Stimulated activated CD8-positive, alpha-beta memory T cell treated with anti-CD3 and anti-CD28 coated beads, Interleukin-4, amount 100 ng/mL, for 24 hours (primary cell): ENCODE results near the gene SUMO4.

Experiments used
- DNase-seq: peaks from one replicate; pipeline ENCODE4 v3.0.0-alpha.2; 2020; ENCODE audit warnings: low read depth

The SUMO4 gene

DNA sequence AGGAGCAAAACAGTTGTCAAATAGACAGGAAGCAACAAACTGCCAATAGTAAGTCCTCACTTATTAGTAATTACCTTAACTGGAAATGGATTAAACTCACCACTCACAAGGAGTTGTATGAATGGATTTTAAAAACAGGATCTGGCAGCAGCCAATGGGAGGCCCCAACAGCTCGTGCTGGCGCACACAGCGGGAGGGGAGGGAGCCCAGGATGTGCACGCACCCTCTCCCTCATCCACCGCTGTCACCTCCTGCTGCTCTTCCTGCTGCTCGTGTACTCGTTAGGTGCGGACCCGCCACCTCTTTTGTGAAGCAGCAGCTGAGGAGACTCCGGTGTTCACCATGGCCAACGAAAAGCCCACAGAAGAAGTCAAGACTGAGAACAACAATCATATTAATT is at the start of gene SUMO4:
TSS of gene SUMO4 (plus strand) at position 213 of the 400 bp plus-strand sequence. CDS start at position 343, 130 bp downstream.
- no peak for DNase-seq

DNA sequence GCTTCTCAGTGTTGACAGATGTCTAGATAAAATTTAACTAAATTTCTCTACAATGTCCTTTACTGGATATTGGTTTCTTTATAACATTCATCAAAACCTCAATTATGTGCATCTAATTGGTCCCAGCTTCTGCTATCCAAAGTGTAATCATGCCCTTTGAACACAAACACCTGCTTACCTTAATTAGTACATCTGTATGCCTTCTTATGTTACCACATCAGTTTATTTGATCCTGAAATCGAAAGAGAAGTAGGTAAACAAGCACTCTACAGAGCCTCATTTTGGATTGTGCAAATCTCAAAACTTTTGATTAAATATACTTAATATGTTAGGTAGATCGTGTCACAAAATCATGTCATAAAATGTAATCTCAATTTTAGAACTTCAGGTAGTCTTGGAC is 46.1 kb upstream of the SUMO4 start:
- no peak for DNase-seq

DNA sequence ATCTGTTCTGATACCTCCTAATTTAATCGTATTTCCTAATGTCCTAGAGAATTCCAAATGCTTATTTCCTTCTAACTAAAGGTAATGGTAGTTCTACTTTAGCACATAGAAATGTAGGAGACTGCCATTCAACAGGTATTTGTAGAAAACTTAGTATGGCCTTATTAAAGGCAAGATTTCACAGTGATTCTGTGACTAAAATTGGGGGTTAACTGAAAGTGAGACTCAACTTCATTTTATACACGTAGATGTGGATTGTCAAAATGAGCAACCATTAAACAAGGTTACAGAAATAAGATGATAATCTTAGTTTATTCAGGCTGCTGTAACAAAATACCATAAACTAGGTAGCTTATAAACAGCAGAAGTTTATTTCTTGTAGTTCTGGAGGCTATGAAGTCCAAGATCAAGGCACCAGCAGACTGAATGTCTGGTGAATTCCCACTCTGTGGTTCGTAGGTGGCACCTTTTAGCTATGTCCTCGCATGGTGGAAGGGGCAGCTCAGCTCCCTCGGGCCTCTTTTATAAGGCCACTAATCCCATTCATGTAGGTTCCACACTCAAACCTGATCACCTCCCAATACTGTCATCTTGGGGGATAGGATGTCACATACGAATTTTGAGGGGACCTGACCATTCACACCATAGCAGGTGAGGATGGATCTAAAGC is 43.8 kb upstream of the SUMO4 start:
- DNase-seq, result no peak

DNA sequence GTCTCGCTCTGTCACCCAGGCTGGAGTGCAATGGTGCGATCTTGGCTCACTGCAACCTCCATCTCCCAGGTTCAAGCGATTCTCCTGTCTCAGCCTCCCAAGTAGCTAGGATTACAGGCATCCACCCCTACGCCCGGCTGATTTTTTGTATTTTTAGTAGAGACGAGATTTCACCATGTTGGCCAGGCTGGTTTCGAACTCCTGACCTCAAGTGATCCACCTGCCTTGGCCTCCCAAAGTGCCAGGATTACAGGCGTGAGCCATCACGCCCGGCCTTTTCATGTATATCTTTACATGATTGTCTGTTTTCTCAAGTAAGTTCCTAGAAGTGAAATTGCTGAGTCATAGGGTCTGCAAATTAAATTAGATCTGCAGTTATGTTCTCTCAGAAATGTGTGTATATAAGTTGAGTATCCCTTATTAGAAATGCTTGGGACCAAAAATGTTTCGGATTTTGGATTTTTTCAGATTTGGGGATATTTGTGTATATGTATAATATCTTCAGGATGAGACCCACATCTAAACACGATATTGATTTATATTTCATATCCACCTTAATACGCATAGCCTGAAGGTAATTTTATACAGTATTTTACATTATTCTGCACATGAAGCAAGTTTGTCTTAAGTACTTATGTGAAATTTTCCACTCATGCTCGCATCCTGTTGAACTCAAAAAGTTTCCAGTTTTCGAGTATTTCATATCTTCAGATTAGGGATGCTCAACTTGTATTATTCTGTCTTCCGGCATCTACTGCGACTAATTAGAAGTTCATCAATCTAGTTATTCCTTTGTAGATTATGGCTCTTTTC is 42.1 kb upstream of the SUMO4 start:
- no peak for DNase-seq

DNA sequence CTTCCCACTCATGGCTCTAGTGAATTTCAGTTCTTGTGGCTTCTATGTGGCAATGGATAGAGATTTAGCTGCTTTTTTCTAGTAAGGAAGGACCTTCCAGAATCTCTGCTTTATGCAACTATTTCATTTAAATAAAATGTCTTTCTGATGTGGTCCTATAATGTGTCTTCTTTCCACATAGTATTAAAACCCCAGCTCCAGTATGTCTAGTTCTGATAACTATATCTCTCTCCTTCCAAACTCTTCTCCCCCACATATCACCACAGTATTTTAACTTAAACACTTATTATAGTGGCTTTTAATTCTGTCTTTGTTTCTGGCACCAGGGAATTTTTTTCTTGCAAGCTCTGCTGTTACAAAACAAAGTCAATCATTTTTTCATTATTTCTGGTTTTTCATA is 40.6 kb upstream of the SUMO4 start:
- no peak for DNase-seq

DNA sequence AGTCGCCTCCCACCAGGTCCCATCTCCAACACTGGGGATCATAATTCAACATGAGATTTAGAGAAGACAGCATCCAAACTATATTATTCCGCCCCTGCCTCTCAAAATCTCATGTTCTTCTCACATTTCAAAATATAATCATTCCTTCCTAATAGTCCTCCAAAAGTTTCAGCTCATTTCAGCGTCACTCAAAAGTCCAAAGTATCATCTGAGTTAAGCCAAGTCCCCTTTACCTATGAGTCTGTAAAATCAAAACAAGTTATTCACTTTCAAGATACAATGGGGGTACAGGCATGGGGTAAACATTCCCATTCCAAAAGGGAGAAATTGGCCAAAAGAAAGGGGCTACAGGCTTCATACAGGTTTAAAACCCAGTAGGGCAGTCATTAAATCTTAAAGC is 39.5 kb upstream of the SUMO4 start:
- no peak for DNase-seq

DNA sequence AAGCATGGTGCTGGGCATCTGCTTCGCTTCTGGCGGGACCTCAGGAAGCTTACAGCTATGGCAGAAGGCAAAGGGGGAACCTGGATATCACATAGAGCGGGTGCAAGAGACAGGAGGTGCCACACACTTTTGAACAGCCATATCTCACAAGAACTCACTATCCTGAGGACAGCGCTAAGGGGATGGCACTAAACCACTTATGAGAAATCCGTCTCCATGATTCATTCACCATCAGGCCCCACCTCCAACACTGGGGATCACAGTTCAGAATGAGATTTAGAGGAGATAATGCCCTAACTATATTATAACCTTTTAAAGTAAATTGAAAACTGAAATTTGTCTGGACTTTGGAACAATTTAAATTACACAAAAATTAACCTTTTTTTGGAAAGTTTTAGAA is 37.8 kb upstream of the SUMO4 start:
- no peak for DNase-seq

DNA sequence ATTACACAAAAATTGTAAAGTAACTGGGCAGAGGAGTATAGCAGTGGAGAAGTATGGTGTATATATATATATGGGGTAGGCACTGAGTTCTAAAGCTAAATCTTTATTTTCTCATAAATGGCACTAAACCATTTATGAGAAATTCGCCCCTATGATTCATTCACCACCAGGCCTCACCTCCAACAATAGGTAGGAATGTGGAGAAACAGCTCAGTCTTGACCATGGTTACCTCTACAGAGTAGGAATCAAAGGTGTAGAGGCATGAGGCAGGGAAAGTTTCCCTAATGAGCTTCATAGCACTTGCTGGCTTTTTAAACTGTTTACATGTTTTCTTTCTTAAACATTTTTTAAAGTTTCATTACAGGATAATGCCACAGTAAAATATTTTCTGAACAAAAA is 36.9 kb upstream of the SUMO4 start:
- no peak for DNase-seq

DNA sequence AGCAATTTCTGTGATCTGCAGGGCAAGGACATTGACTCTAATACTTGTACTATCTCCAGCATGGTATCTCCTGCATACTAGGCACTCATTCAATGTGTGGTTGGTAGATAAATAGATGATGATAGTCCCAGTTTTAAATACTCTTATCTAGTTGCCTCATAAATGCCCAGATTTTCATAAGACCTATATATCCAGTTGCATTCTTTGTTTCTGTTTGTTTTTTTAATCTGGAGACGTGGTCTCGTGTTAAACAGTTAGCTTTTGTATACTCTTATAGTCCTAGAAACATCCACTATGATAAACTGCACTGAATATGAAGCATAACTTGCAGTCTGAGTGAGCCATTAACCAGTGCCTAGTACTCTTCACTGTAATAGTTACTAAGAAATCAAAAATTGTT is 35.5 kb upstream of the SUMO4 start:
- DNase-seq, result no peak

DNA sequence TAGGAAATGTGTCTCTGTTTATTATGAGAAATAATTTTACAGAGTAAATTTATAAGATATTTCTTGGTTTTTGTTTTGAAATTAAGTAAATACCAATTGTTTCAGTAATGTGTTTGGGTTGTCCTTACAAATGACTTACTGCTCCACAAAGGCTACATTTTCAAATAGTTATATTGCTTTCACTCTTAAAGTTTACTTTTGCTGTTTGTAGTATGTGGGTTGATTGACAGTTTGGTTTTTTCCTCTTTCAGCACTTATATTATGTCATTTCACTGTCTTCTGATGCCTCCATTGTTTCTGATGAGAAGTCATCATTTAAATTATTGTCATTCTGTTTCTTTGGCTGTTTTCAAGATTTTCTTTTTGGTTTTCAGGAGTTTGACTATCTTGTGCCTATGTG is 34.9 kb upstream of the SUMO4 start:
- no peak for DNase-seq

DNA sequence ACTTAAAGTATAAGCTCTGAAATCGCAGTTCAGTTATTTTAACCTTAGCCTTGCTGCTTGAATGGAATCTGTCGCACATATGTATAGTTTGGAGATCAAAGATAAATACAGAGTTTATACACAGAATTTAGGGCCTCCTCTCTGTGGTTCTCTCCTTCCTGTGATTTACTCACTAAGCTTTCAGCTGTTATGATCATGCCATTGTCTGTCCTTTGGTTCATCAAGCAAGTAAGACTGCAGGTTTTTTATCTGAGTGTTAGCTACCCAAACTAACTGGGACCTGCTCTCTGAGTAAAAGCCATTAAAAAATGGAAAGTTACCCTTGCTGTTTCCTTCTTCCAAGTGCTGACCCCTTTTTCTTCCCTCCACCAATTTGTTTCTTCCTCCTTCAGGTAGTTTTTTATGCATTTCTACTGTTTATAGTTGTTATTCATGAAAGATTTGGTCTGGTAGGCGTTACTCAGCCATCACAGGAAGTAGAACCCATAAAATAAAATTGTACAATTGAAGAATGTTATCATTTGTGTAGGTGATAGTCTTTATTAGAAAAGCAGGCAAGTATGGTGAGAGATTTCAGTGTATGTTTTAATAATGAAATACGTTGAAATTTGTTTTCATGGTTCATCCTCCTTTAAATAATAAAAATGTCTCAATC is 33.7 kb upstream of the SUMO4 start:
- no peak for DNase-seq

DNA sequence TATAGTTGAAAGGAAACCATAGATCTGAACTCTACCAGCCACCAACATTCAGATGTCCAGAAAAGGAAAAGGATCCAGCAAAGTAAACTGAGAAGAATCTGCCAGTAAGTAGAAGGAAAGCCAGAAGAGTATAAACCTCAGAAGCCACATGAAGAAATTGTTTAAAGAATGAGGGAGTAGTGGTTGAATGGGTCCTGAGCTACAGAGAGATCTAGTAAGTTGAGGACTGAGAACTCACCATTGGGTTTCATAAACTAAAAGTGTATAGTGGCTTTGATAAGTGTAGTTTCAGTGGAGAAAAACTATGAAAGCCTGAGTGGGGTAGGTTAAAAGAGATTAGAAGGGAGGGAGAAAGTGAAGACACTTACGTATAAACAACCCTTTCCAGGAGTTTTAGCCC is 32.0 kb upstream of the SUMO4 start:
- DNase-seq, result no peak

DNA sequence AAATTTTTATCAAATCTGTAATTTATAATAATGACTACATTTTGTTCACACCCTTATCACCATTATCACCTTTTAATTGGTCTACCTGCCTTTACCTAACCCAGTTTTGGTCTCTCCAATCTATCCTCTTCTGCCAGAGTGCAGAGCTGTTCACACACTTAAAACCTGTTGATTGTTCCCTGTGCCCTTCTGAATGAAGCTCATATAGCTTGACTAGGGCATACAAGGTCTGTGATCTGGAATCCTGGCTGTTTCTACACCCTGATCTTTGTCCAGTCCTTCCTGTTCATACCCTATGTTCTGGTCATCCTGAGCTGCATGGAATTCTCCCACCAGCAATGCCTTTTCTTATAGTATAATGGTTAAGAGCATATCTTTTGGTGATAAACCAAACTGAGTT is 28.9 kb upstream of the SUMO4 start:
- no peak for DNase-seq

DNA sequence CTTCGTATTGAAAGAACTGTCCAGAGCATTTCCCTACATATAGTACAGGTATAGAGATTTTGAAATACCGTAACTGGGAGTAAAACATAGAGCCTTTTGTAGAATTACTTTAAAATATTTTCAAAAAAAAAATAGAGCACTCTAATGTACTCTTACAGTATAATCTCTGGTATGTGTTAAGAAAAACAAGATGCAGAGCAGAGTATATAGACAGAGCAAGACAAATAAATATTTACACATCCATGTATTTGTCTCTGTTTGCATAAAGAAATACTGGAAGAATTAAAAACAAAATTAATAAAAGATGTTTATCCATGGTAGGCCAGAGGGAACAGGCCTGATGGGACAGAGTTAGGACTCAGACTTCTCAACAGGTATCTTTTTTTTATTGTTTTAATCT is 28.0 kb upstream of the SUMO4 start:
- DNase-seq, result no peak

DNA sequence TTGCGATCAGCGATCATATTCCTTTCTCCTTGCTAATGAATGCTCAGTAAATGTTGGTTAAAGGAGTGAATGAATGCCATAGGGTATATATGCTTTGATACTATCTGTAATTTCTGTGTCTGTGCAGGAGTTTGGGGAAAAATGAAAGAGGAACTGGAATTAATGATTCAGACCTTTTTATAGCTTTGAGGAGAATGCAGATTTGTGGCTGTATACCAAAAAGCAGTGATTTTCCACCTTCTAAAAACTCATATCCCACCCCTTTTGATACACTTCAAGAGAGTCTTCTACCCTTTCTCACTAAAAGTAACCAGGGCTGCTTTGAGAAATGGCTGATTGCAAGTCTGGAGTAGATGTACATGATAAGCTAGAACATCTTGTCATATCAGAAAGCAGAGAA is 26.6 kb upstream of the SUMO4 start:
- no peak for DNase-seq

DNA sequence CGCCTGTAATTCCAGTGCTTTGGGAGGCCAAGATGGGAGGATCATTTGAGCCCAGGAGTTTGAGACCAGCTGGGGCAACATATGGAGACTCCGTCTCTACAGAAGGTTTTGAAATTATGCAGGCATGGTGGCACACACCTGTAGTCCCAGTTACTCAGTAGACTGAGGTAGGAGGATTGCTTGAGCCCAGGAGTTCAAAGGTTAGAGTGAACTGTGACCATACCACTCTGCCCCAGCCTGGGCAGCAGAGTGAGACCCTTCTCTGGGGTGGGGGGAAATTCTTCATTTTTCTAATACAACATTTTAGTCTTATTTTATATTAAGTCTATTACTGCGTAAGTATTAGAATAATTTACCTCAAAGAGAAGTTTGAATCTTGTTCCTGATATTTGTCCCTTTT is 20.1 kb upstream of the SUMO4 start:
- no peak for DNase-seq

DNA sequence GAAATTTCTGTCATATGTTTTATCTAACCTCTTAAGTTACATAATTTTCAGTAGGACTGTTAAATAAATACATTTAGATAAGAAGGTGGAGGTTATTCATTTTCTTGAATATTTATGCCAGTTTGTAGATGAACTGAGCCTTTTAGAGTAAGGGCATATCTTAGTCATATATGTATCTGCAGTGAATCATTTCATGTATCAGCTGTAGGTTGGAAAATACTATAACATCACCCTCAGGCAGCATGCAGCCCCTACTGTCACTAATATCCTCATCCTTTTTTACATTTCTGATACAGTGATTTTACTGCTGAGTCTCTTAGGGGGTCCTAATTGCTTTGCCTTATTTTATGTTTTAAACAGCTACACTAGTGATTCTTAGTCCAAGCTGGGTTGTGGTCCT is 19.5 kb upstream of the SUMO4 start:
- DNase-seq, result no peak

DNA sequence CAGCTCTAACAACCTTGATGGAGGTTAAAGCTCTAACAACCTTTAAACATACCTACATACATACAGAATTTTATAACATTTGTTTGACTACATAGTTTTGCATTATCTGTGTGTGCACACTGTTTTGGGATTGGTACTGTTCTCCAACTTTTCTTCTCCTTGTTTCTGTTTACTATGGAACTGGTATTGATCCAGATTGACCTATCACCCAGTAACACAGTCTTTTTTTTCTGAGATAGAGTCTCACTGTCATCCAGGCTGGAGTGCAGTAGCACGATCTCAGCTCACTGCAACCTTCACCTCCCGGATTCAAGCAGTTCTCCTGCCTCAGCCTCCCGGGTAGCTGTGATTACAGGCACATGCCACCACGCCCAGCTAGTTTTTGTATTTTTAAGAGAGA is 16.7 kb upstream of the SUMO4 start:
- no peak for DNase-seq

DNA sequence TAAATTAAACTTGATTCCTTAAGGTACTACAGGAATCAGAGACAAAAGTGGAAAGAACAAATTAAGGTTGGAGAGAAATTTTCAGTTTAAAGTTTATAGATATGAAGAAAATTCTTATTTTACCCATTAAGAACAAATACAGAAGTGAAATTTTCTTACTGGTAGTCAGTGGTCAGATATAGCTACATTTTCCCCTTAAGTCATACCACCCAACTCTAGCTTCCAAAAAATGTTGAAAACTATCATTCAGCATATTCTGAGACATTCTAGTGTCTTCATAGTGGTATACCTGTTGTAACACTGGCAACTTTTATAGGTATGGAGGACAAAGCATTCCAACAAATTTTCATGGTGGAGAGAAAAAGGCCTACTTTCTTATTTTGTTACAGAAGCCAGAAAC is 15.6 kb upstream of the SUMO4 start:
- no peak for DNase-seq

DNA sequence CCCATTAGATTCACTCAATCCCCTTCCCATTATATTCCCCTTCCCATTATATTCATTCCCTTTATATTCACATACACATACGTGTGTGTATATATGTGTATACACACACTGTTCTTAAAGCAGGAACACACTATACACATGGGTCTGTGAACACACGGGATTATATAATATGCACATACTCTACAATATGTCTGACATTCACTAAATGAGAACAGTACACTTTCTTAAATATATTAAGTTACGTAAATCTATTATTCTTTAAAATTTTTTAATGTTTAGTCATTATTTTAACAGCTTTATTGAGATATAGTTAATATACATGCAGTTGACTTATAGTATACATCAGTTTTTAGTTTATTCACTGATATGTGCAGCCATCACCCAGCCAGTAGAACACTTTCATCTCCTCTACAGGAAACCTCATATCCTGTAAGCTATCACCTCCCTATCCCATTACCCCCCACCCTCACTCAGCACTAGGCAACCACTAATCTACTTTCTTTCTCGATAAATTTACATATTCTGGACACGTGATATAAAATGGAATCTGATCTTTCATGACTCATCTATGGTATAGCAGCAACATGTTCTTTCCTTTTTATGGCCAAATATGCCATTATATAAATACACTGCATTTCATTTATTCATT is 13.9 kb upstream of the SUMO4 start:
- DNase-seq, result no peak

DNA sequence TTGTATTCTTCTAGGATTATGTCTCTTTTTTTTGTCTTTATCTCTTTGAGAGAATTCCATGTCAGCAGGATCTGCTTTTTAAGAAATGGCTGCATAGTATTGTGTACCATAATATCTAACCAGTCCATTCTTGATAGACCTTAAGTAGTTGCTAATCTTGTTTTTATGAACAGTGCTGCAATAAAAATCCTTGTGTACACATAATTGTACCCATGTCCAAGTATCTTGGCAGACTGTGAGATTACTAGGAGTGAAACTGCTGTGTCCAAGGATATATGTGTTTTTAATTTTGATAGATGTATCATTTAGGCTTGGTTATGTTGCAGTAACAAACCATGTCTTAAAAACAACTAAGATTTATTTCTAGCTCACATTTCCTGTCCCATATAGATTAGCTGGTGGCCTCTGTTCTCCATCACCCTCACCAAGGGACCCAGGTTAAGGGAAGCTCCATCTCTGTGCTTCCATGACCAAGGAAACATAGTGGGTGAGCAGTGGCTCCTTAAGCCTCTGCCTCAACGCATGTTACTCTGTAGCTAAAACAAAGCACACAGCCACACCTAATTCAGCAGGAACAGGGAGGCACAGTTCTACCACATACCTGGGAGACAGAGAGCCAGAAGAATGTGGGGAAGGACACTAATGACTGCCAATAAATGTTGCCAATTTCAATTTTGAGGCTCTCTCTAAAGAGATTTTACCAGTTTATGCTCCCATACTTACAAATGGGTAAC is 12.1 kb upstream of the SUMO4 start:
- no peak for DNase-seq
